Hindlimb muscle (tissue), 1 donor: ENCODE measurements around the gene TOLLIP. TPM values are rescaled to one million over a fixed set of nuclear protein-coding genes. Genes with fewer than 3 reads are reported as not detected.
A peak's percentile ranks its signal among the peaks of the same experiment; 100 is the strongest.
"Not testable (repeated sequence)": the region's sequence is repeated elsewhere in the genome, so short reads cannot be mapped to it uniquely, and the experiment has no call there.

Experiments
- DNase-seq: peaks from one replicate; pipeline ENCODE4 v3.0.0-alpha.2; 2013
- polyA plus RNA-seq: library from polyadenylated mRNA; unstranded; fragments of 120-200 nt; gene quantifications from one replicate; pipeline ENCODE4 v1.2.1, GENCODE V29; 2013; ENCODE audit not compliant: insufficient read length

The TOLLIP gene
- 33.9 TPM for polyA plus RNA-seq

- DNase-seq: peak; percentile 97
Observed at GRCh38 chr11:1309498-1310317, at the start of gene TOLLIP. Gene TOLLIP, minus strand, starts transcription at chr11:1309632. Its CDS starts 134 bp downstream, at chr11:1309498.

GRCh38 chr11:1358931-1359330, 49.5 kb upstream of the TOLLIP start:
- DNase-seq: not testable (repeated sequence)

- DNase-seq: peak; percentile 44
Observed at GRCh38 chr11:1358286-1358685, 48.9 kb upstream of the TOLLIP start.

GRCh38 chr11:1356478-1356960, 47.1 kb upstream of the TOLLIP start:
- no peak for DNase-seq

- DNase-seq: no peak
Observed at GRCh38 chr11:1356007-1356435, 46.6 kb upstream of the TOLLIP start.

- DNase-seq: no peak
Observed at GRCh38 chr11:1354125-1354938, 44.9 kb upstream of the TOLLIP start.

- DNase-seq: no peak
Observed at GRCh38 chr11:1353383-1354124, 44.1 kb upstream of the TOLLIP start.

- DNase-seq: no peak
Observed at GRCh38 chr11:1352696-1353382, 43.4 kb upstream of the TOLLIP start.

- DNase-seq: no peak
Observed at GRCh38 chr11:1351278-1351937, 42.0 kb upstream of the TOLLIP start.

GRCh38 chr11:1350086-1350725, 40.8 kb upstream of the TOLLIP start:
- DNase-seq: no peak

GRCh38 chr11:1349327-1350041, 40.1 kb upstream of the TOLLIP start:
- no peak for DNase-seq

- no peak for DNase-seq
Observed at GRCh38 chr11:1348796-1349326, 39.4 kb upstream of the TOLLIP start.

GRCh38 chr11:1348146-1348795, 38.8 kb upstream of the TOLLIP start:
- no peak for DNase-seq

- DNase-seq: not testable (repeated sequence)
Observed at GRCh38 chr11:1347411-1347999, 38.1 kb upstream of the TOLLIP start.

- DNase-seq: no peak
Observed at GRCh38 chr11:1346669-1347390, 37.4 kb upstream of the TOLLIP start.

GRCh38 chr11:1345737-1346513, 36.5 kb upstream of the TOLLIP start:
- DNase-seq: no peak

GRCh38 chr11:1344056-1344635, 34.7 kb upstream of the TOLLIP start:
- no peak for DNase-seq
